ENCODE data around the gene WDR62.

GRCh38 chr19:36079389-36079945 lies 24.8 kb downstream of the WDR62 start:
- TF ChIP-seq GATA2 (IDR thresholded peaks at IDR 0.05; ENCODE audit: low read depth, low read length) (no peak), GATA3 (IDR thresholded peaks at IDR 0.05; ENCODE audit: low read depth, low read length) (no peak)
